ENCODE results near the gene LHX3.

Gene LHX3

DNA sequence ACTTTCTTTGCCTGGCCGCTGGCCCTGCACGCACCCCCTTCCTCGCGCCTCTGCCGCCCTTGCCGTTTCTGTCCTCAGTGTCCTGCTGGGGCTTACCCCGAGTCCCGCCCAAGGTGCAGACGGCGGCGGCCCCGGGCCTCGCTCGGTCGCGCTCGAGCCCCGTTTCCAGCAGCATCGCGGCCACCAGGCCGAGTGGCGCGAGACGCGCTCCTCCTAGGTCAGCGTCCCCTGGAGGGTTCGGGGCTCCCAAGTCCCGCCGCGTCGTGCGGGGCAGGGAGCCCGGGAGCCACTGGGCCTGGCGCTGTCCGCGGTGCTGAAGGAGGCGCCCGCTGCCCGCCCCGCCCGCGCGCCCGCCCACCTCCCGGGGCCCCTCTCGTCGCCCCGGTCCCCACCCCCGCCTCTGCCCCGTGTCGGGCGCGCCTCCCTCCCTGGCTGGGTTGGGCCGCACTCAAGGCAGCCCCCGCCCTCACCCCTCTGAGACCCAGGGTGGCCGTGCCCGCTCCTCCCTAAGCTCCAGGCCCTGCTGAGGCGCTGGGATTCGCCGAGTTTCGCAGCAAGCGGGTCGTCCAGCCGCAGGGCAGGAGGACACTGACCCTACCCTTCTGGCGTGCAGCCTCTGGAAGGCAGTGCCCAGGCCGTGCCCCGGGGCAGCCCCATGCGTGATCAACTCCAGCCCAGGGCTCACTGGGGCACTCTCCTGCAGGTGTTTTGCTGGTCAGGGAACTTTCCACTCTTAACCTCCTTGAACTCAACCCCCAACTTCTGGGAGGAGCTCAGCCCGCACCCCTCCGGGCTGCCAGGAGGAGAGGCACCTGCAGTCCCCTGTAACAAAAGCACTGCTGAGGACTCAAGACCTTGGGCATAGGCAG, at the start of gene LHX3:
LHX3 (minus strand) TSS at position 291 of the 869 bp plus-strand sequence; CDS start at position 175, 116 bp downstream.
- peak in 1 of 2 donors; percentile 26 for DNase-seq

DNA sequence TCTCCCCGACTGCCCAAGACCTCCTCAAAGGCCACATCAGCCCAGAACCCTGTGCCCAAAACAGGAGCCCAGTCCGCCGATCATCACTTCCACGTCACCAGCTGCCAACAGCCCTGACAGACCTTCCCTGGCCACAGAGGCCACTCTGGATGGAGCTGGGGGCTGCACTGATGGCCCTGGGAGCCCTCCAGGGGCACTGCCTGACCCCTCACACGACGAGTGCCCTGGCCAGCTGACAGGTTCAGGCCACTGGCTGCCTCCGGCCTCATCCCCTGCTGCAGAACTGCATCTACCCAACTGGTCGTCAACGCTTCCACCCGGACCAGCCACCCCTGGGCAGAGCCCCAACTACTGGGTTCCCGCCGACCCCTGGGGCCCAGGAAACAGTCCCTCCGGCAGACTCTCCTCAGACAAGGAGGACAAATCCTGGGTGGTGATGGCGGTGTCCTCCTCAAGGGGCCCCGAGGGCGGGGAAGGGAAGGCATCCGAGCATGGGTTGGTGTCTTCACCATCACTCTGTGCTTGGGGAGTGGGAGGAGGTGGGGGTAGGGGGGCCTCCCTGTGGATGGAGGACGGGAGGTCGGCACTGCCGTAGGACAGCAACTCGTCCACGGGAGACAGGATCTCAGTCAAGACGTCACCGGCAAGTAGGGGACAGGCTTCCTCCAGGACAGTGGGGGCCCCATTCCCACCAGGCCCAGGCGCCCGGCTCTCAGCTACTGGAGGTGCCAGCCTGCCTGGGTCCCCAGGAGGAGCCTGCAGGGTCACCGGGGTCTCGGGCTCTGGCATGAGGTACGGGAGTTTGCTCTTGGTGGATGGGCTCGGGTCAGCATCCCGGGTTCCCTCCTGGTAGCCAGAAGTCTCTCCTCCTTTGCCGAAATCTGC, 48.6 kb upstream of the LHX3 start:
- DNase-seq = no peak

DNA sequence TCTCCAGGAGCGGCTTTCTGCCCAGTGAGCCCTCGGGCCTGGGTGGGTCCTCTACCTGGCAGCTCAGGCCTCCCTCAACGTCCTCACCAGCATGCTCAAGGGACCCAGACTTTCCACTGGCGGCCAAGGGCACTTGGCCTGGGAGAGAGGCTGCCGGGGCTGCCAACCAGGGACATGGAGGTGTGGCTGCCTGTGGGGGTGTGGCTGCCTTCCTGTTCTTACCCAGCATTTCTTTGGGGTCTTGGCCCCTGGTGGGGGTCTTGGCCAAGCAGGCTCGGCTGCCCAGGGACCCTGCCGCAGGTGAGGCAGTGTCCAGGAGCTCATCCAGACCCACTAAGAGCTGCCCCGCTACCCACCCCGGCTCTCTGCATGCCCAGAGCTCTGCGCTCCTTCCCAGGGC, 47.9 kb upstream of the LHX3 start:
- DNase-seq = no peak

DNA sequence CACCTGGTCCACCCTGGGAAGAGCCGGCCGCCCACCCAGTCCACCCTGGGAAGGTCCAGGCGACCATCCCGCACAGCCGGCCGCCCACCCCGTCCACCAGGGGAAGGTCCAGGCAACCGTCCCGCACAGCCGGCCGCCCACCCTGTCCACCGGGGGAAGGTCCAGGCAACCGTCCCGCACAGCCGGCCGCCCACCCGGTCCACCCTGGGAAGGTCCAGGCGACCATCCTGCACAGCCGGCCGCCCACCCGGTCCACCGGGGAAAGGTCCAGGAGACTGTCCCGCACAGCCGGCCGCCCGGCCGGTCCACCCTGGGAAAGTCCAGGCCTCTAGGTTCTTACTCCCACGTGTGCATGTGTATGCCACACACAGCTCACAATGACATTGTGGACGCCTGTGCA, 47.4 kb upstream of the LHX3 start:
- no peak for DNase-seq

DNA sequence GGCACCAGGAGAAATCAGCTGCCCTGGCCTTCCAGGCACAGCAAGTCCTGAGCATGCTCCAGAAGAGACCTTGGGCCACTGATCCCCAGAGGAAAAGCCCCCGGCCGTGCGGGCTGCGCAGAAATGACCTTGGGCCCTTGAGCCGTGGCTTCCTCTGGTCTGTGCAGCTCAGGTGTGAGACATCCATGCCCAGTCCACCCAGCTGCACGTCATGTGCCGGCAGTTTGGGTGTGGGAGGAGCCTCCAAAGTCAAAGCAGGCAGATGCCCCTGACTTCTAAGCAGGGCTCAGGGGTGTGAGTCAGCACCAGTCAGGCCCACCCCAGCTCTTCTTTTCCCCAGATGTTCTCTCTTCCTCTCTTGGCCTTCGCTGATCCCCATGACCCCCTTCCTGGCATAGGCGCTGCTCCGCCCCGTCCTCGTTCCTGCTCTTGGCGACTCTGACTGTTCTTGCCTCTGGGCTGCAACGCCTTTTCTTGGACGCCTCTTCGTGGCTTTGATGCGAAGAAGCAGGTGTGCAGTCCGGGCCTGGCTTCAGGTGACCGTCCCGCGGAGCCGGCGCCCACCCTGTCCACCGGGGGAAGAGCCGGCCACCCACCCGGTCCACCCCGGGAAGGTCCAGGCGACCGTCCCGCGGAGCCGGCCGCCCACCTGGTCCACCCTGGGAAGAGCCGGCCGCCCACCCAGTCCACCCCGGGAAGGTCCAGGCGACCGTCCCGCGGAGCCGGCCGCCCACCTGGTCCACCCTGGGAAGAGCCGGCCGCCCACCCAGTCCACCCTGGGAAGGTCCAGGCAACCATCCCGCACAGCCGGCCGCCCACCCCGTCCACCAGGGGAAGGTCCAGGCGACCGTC, 46.6 kb upstream of the LHX3 start:
- DNase-seq = no peak

GRCh38 chr9:136250676-136251075, 45.7 kb upstream of the LHX3 start:
- no peak for DNase-seq

- DNase-seq = no peak
Observed at GRCh38 chr9:136249877-136250559, 45.1 kb upstream of the LHX3 start.

DNA sequence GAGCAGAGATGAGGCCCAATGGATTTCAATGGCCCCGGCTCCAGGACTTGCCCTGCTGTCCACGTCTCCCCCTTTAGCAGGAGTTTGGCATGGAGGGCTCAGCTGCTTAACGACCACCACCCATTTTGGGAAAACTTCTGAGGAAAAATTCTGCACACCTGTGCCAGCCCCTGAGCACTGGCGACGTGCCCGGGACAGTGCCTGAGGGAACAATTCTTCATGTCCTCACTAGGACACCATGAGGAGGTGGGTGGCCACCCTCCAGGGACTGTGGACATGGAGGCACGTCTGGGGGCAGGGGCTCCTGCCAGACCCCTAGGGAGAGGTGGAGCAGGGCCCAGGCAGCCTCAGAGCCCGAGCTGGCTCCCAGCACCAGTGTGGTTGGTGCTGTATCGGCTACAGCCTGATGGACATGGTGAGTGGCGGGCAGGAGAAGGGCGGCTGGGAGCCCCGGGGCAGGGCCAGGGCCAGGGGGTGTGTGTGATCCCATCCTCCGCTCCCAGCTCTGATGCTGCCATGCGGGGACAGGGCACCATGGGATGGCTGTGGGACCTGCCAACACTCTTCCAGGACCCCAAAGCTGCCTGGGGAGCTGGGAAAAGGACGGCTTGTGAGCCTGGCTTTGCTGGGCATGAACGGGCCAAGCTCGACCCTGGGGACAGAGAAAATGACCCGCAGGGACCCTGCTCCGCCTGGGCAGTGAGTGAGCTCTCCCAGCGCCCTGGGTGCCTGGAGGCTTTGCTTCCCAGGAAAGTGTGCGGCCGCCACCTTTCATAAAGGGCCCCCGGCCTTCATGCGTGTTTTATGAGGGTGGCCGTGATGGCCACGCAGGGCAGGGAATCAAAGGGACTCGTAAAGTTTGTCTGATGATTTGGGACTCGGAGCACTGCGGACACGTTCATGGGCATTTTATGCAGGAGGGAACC, 44.3 kb upstream of the LHX3 start:
- DNase-seq = no peak

GRCh38 chr9:136247947-136248637, 43.2 kb upstream of the LHX3 start:
- DNase-seq = no peak

GRCh38 chr9:136247551-136247916, 42.6 kb upstream of the LHX3 start:
- no peak for DNase-seq

DNA sequence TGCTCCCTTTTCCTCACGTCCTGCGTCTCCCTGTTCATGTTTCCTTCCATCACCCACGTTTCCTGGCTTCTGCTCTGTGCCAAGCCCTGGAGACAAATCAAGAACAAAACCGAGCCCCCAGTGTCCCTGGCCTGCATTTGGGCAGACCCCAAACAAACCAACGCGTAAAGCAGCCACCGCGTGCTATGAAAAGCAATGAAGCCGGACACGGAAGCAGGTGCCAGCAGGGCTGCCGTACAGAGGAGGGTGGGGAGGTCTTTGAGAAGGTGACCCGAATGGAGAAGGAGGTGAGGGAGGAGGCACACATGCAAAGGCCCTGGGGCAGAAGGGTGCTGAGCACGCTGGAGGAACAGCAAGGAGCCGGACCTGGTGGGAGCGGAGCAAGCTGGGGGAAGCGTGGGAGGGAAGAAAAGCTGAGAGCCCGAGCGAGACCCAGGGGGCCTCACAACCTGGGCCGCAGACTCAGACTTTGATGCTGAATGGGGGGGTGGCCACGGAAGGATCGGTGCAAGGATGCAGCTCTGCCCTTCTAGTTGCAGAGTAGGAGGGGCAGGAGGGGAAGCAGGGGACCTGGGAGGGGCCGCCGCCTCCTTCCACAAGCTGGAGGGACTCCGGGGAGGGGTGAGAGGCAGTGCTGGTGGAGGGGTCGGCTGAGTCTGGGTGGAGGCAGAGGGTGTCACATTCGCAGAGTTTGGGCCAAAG, 42.1 kb upstream of the LHX3 start:
- no peak for DNase-seq

DNA sequence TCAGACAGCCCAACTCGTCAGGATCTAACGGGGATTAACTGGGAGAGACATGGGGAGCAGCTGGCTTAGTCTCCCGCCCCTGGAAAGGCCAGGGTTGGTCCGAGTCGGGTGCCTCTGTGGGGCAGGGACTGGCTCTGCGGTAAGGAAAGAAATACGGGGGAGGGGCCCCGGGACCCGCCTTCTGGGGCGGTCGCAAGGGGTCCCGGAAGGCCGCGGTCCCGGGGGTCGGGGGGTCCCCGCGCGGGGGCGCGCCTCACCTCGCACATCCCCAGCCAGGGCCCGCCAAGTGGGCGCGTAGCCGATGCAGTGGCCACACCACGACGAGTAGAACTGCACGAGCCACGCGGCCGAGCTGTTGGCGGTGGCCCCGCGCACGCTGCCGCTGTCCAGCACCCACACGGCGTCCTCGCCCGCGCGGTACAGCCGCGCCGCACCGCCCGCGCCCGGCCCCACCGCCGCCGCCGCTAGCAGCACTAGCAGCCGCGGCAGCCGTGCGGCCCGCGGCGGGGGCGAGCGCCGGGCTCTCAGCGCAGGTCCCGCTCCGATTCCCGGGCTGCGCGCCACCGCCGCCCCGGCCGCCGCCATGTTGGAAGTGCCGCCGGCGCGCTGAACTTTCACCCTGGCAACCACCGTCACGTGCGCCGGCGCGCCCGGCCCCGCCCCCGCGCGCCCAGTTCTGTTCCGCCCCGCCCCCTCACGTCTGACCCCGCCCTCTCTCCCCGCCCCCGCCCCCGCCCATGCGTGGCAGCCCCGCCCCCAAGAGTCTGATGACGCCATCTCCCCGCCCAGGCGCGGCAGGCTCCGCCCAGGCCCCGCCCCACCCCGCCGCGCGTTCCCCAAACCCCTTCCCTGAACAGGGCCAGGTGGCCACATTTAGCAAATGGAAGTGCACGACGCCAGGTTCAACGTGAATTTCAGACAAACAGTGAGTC, 40.6 kb upstream of the LHX3 start, which contains the start of gene QSOX2:
QSOX2 (minus strand) TSS at position 594 of the 932 bp plus-strand sequence; CDS start at position 585, 9 bp downstream.
- DNase-seq = peak; percentile 86

DNA sequence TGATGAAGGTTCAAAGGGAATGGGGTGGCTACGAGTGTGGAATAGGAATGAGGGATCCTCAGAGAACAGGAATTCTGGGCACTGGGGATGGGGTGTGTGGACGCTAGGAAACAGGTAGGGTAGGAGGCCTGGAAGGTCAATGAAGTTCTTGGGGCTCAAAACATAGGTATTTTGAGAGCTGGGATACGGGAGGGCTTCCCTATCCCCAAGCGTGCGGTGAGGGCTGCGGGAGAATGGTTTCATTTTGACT, 40.0 kb upstream of the LHX3 start:
- no peak for DNase-seq

GRCh38 chr9:136244122-136244968, 39.4 kb upstream of the LHX3 start:
- DNase-seq = peak; percentile 69 to 75

DNA sequence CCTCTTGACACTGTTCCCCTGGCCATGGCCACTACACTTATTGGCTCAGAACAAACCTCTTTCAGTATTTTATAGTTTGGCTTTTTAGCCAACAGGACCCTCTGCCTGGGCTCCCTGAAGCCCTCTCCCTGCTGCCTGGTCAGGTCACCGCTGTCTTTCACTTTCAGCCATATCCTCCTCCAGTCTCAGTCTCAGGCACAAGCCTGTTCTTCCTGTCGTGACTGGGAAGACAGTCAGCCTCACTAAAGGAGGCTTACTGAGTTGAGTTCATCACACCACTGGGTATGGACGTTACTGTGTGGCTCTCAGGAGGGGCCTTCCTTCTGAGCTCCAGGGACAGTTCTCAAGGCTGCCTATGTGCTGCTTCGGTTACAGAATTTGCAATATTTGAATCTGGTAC, 38.7 kb upstream of the LHX3 start:
- DNase-seq = no peak

DNA sequence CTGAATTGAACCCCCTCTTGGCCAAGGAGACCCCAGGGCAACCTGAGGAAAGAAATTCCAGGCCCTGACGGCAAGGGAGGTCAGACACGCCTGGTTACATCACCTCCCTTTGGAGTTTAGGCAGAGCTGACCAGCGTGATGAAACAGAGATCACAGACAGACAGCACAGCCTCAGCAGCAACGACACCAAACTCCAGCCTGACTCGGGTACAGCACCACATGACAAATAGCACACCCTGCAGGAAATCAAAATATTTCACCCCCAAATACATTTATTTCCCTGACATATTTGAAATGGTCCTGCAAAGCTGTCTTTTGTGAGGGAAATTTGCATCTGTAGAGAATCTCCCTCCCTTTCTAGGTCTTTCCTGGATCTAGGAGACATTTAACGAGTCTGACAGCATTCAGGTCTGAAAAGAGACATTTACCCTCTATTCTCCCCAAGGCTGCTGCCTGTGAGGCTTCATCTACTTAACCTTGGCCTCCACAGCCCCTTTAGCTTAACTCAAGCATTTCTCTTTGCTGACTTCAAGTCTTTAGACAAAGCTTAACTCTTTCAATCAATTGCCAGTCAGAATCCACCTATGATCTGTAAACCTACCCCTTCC, 38.1 kb upstream of the LHX3 start:
- DNase-seq = no peak

GRCh38 chr9:136242248-136242647, 37.3 kb upstream of the LHX3 start:
- no peak for DNase-seq

Measured in stimulated activated CD4-positive, alpha-beta T cell treated with anti-CD3 and anti-CD28 coated beads, Interleukin-2, amount 100 ng/mL, for 24 hours (primary cell).